Mesenchymal stem cell (in vitro differentiated cells and primary cell): Measurements from ENCODE around the gene TMEM92.
A peak's percentile ranks its signal among the peaks of the same experiment; 100 is the strongest.

Experiments
- DNase-seq: peaks from one replicate; pipeline ENCODE4 v3.0.0-alpha.2; 2013
- H2AFZ ChIP-seq: one replicate; pipeline ENCODE4 v1.6.1; 2013; ENCODE audit warnings: low read depth, mild to moderate bottlenecking, control low read depth, inconsistent platforms, low read length, moderate library complexity
- H2AK5ac ChIP-seq: 2 replicates; pipeline ENCODE4 v1.6.1; 2013; ENCODE audit warnings: low read length, moderate library complexity, mild to moderate bottlenecking, inconsistent platforms; ENCODE audit not compliant: severe bottlenecking
- H2BK120ac ChIP-seq: one replicate; pipeline ENCODE4 v1.6.1; 2013; ENCODE audit warnings: low read depth, mild to moderate bottlenecking, inconsistent platforms, low read length, moderate library complexity
- H2BK12ac ChIP-seq, 2 experiments: one replicate each; pipeline ENCODE4 v1.6.1; 2013; ENCODE audit warnings: inconsistent platforms in 2 of 2, low read length in 2 of 2, mild to moderate bottlenecking in 2 of 2, moderate library complexity in 2 of 2, control low read depth in 1 of 2
- H2BK15ac ChIP-seq: one replicate; pipeline ENCODE4 v1.6.1; 2013; ENCODE audit warnings: mild to moderate bottlenecking, low read depth, inconsistent platforms; ENCODE audit not compliant: poor library complexity, severe bottlenecking
- H2BK5ac ChIP-seq: 2 replicates; pipeline ENCODE4 v1.6.1; 2013; ENCODE audit warnings: low read depth, mild to moderate bottlenecking, low read length, control low read depth, inconsistent platforms; ENCODE audit not compliant: poor library complexity, severe bottlenecking
- H3K14ac ChIP-seq, 2 experiments: one replicate each; pipeline ENCODE4 v1.6.1; 2013; ENCODE audit warnings: inconsistent platforms in 2 of 2, low read length in 2 of 2, control low read depth in 1 of 2, mild to moderate bottlenecking in 1 of 2, moderate library complexity in 1 of 2
- H3K18ac ChIP-seq, 2 experiments: one replicate each; pipeline ENCODE4 v1.6.1; 2013; ENCODE audit warnings: inconsistent platforms in 2 of 2, low read length in 2 of 2, control low read depth in 1 of 2, low read depth in 1 of 2, mild to moderate bottlenecking in 1 of 2
- H3K23ac ChIP-seq, 2 experiments: one replicate each; pipeline ENCODE4 v1.6.1; 2013; ENCODE audit warnings: inconsistent platforms in 2 of 2, low read length in 2 of 2, mild to moderate bottlenecking in 2 of 2, moderate library complexity in 2 of 2, control low read depth in 1 of 2
- H3K27ac ChIP-seq: 2 replicates; pipeline ENCODE4 v1.5.1; 2013; ENCODE audit warnings: mild to moderate bottlenecking, moderate library complexity, low read length, control low read depth, inconsistent platforms; ENCODE audit not compliant: poor library complexity, severe bottlenecking
- H3K27me3 ChIP-seq, 2 experiments: 2 replicates each; pipeline versions ENCODE4 v1.6.1 to v1.7.0; 2013; ENCODE audit warnings: low read length in 2 of 2, mild to moderate bottlenecking in 2 of 2, moderate library complexity in 2 of 2, control low read depth in 1 of 2, inconsistent platforms in 1 of 2; ENCODE audit not compliant: control insufficient read depth in 1 of 2, insufficient read depth in 1 of 2
- H3K36me3 ChIP-seq, 2 experiments: 2 replicates each; pipeline versions ENCODE4 v1.6.1 to v1.7.0; 2013; ENCODE audit warnings: low read length in 2 of 2, control low read depth in 1 of 2, inconsistent platforms in 1 of 2, low read depth in 1 of 2, mild to moderate bottlenecking in 1 of 2; ENCODE audit not compliant: insufficient read depth in 2 of 2, control insufficient read depth in 1 of 2
- H3K4ac ChIP-seq, 2 experiments: one replicate each; pipeline ENCODE4 v1.6.1; 2013; ENCODE audit warnings: inconsistent platforms in 2 of 2, low read length in 2 of 2, mild to moderate bottlenecking in 2 of 2, moderate library complexity in 2 of 2, control low read depth in 1 of 2, low read depth in 1 of 2
- H3K4me1 ChIP-seq: 2 replicates; pipeline ENCODE4 v1.6.1; 2013; ENCODE audit warnings: low read depth, low read length, control low read depth; ENCODE audit not compliant: control insufficient read depth, insufficient read depth
- H3K4me2 ChIP-seq: 2 replicates; pipeline ENCODE4 v1.6.1; 2013; ENCODE audit warnings: low read length, mild to moderate bottlenecking, inconsistent platforms; ENCODE audit not compliant: poor library complexity, severe bottlenecking
- H3K4me3 ChIP-seq, 2 experiments: 2 replicates each; pipeline versions ENCODE4 v1.5.1 to v1.7.0; 2013; ENCODE audit warnings: low read length in 2 of 2, mild to moderate bottlenecking in 2 of 2, control low read depth in 1 of 2, low read depth in 1 of 2; ENCODE audit not compliant: insufficient read depth in 1 of 2
- H3K79me1 ChIP-seq: replicated peaks from 2 replicates; pipeline ENCODE4 v1.6.1; 2013; ENCODE audit warnings: mild to moderate bottlenecking, control low read depth, low read length, inconsistent platforms; ENCODE audit not compliant: poor library complexity, severe bottlenecking
- H3K9ac ChIP-seq: 2 replicates; pipeline ENCODE4 v1.7.0; 2013; ENCODE audit warnings: mild to moderate bottlenecking, low read length, moderate library complexity
- H3K9me3 ChIP-seq: 2 replicates; pipeline ENCODE4 v1.7.0; 2013; ENCODE audit warnings: mild to moderate bottlenecking, low read length; ENCODE audit not compliant: control insufficient read depth
- H4K8ac ChIP-seq: one replicate; pipeline ENCODE4 v1.6.1; 2013; ENCODE audit warnings: inconsistent platforms, mild to moderate bottlenecking, low read length, moderate library complexity
- H4K91ac ChIP-seq: one replicate; pipeline ENCODE4 v1.6.1; 2013; ENCODE audit warnings: mild to moderate bottlenecking, low read length, inconsistent platforms
- WGBS: methylation state at CpG from one replicate; pipeline ENCODE4 v1.1.7; 2013; ENCODE audit warnings: mixed read lengths; 5-methylcytosine and 5-hydroxymethylcytosine counted together

TMEM92 gene

GRCh38 chr17:50272246-50272645, 2.0 kb upstream of the TMEM92 start:
- Histone ChIP-seq H3K4me1 (peaks cover 56% of the 10 kb centered on the region), H2BK120ac (no peak overlapping the region), H3K9me3 (no peaks in the 10 kb centered on the region), H2AFZ (no peak overlapping the region), H3K18ac (peak overlapping the region; percentile 52 to 75), H4K8ac (no peak overlapping the region), H3K4me3 (peak overlapping the region in 1 of 2 experiments; percentile 79), H3K79me1 (peaks cover 9% of the 10 kb centered on the region), H3K27me3 (no peaks in the 10 kb centered on the region), H3K36me3 (no peaks in the 10 kb centered on the region), H4K91ac (peak overlapping the region; percentile 60), H3K9ac (peak overlapping the region; percentile 89), H2BK15ac (peak overlapping the region; percentile 87), H3K4me2 (peak overlapping the region; percentile 89), H3K27ac (peak overlapping the region; percentile 81), H3K4ac (peak overlapping the region; percentile 10 to 50), H2BK12ac (peak overlapping the region; percentile 33 to 92), H3K23ac (no peak overlapping the region), H2AK5ac (peak overlapping the region; percentile 87), H2BK5ac (peak overlapping the region; percentile 70), H3K14ac (no peak overlapping the region)
- no peak for DNase-seq
- 65% methylated on average over 6 of the region's 7 CpGs for WGBS

GRCh38 chr17:50272711-50273653, 1.3 kb upstream of the TMEM92 start:
- 7% methylated on average over 48 of the region's 57 CpGs for WGBS
- H3K27ac ChIP-seq = peak overlapping the region; percentile 81
- peak overlapping the region in 1 of 2 experiments; percentile 11 for H3K14ac ChIP-seq
- peaks cover 56% of the 10 kb centered on the region for H3K4me1 ChIP-seq
- peak overlapping the region; percentile 56 to 79 for H3K4me3 ChIP-seq
- no peaks in the 10 kb centered on the region for H3K9me3 ChIP-seq
- peak overlapping the region; percentile 45 for H4K8ac ChIP-seq
- peak overlapping the region; percentile 89 for H3K4me2 ChIP-seq
- H4K91ac ChIP-seq = peak overlapping the region; percentile 60
- peak overlapping the region; percentile 10 to 90 for H3K4ac ChIP-seq
- H2BK120ac ChIP-seq = peak overlapping the region; percentile 68
- H2BK5ac ChIP-seq = peak overlapping the region; percentile 54
- peak overlapping the region; percentile 33 to 92 for H2BK12ac ChIP-seq
- H3K36me3 ChIP-seq = no peaks in the 10 kb centered on the region
- peak overlapping the region; percentile 89 for H3K9ac ChIP-seq
- no peak overlapping the region for H2AFZ ChIP-seq
- H3K27me3 ChIP-seq = no peaks in the 10 kb centered on the region
- peak; percentile 70 for DNase-seq
- peak overlapping the region; percentile 52 to 92 for H3K18ac ChIP-seq
- H3K79me1 ChIP-seq = peaks cover 9% of the 10 kb centered on the region
- H2BK15ac ChIP-seq = peak overlapping the region; percentile 97
- H2AK5ac ChIP-seq = peak overlapping the region; percentile 87
- no peak overlapping the region for H3K23ac ChIP-seq

- peak overlapping the region; percentile 52 for H4K91ac ChIP-seq
- no peak overlapping the region for H3K23ac ChIP-seq
- peak overlapping the region; percentile 89 for H3K9ac ChIP-seq
- no peak overlapping the region for H2BK5ac ChIP-seq
- peak overlapping the region; percentile 58 for H2BK120ac ChIP-seq
- peak overlapping the region; percentile 89 for H3K4me2 ChIP-seq
- no peaks in the 10 kb centered on the region for H3K27me3 ChIP-seq
- peak overlapping the region in 1 of 2 experiments; percentile 47 for H3K4ac ChIP-seq
- peak overlapping the region; percentile 45 for H4K8ac ChIP-seq
- H3K9me3 ChIP-seq = no peaks in the 10 kb centered on the region
- peak overlapping the region; percentile 67 to 89 for H2BK12ac ChIP-seq
- H3K4me3 ChIP-seq = peak overlapping the region in 1 of 2 experiments; percentile 79
- no peak overlapping the region for H3K14ac ChIP-seq
- no peak for DNase-seq
- peaks cover 60% of the 10 kb centered on the region for H3K4me1 ChIP-seq
- 84% methylated on average over 2 of the region's 8 CpGs for WGBS
- peaks cover 9% of the 10 kb centered on the region for H3K79me1 ChIP-seq
- H2BK15ac ChIP-seq = peak overlapping the region; percentile 38
- H3K36me3 ChIP-seq = no peaks in the 10 kb centered on the region
- peak overlapping the region; percentile 84 for H2AK5ac ChIP-seq
- no peak overlapping the region for H2AFZ ChIP-seq
- H3K18ac ChIP-seq = peak overlapping the region; percentile 40 to 84
- no peak overlapping the region for H3K27ac ChIP-seq
Measured at GRCh38 chr17:50273654-50274040, 619 bp upstream of the TMEM92 start.

GRCh38 chr17:50274897-50275221, 593 bp downstream of the TMEM92 start:
- Histone ChIP-seq H3K4me2 (no peak overlapping the region), H3K9ac (no peak overlapping the region), H2BK12ac (peak overlapping the region in 1 of 2 experiments; percentile 23), H3K27ac (no peak overlapping the region), H3K4me3 (no peak overlapping the region), H3K36me3 (peaks cover 0 to 5% of the 10 kb centered on the region in 2 experiments), H2BK15ac (no peak overlapping the region), H4K91ac (no peak overlapping the region), H3K4me1 (peaks cover 63% of the 10 kb centered on the region), H3K14ac (no peak overlapping the region), H2AFZ (no peak overlapping the region), H3K18ac (no peak overlapping the region), H2BK120ac (no peak overlapping the region), H3K9me3 (no peaks in the 10 kb centered on the region), H3K23ac (no peak overlapping the region), H2AK5ac (peak overlapping the region; percentile 54), H3K4ac (no peak overlapping the region), H4K8ac (no peak overlapping the region), H3K27me3 (no peaks in the 10 kb centered on the region), H2BK5ac (no peak overlapping the region), H3K79me1 (peaks cover 3% of the 10 kb centered on the region)
- no peak for DNase-seq
- WGBS = 83% methylated on average over 2 of the region's 4 CpGs
